Endothelial cell of umbilical vein (primary cell): ENCODE results near the gene DHCR7. TPM values are rescaled to one million over a fixed set of nuclear protein-coding genes. Genes with fewer than 3 reads are reported as not detected.

ENCODE experiments used
- BruUV-seq: library from RNA; stranded (reverse); fragments of 400-500 nt; replicated peaks from 2 replicates; lab custom pipeline; 2021; lab: Mats Ljungman, UMichigan
- CTCF ChIA-PET: fragments of 300-600, 350-600 bp; sonication (Branson Sonifier 250); formaldehyde crosslinking; loops from one replicate; lab custom pipeline; 2021; ENCODE audit warnings: antibody characterized with exemption, inconsistent platforms; lab: Charles Lee
- POLR2A ChIA-PET: fragments of 300-600, 350-600 bp; sonication (Branson Sonifier 250); formaldehyde crosslinking; loops from one replicate; lab custom pipeline; 2021; ENCODE audit warnings: antibody characterized with exemption, inconsistent platforms; lab: Charles Lee
- DNase-seq: peaks from one replicate; pipeline ENCODE4 v3.0.0-alpha.2; 2011; ENCODE audit warnings: low read depth, low spot score
- FAIRE-seq: peaks from 2 replicates; lab custom pipeline; 2011; peaks lifted over from hg19 to GRCh38; lab: Jason Lieb, UNC
- H2AFZ ChIP-seq: 2 replicates; pipeline ENCODE4 v1.6.0; 2012; ENCODE audit warnings: low read depth, low read length, control low read depth, inconsistent platforms
- H3K27ac ChIP-seq: 2 replicates; pipeline ENCODE4 v1.5.1; 2011; ENCODE audit warnings: low read depth, mild to moderate bottlenecking, control low read depth, low read length, moderate library complexity; ENCODE audit not compliant: insufficient read depth
- H3K27me3 ChIP-seq, 2 experiments: 2 replicates each; pipeline versions ENCODE4 v1.6.0 to v1.6.1; 2011; ENCODE audit warnings: low read length in 2 of 2, mixed read lengths in 1 of 2; ENCODE audit not compliant: control insufficient read depth in 2 of 2, insufficient read depth in 2 of 2
- H3K36me3 ChIP-seq, 2 experiments: 2 replicates in 1 of 2; 3 replicates in 1 of 2; pipeline ENCODE4 v1.5.1; 2011; ENCODE audit warnings: low read length in 2 of 2, mild to moderate bottlenecking in 1 of 2, moderate library complexity in 1 of 2; ENCODE audit not compliant: control insufficient read depth in 2 of 2, insufficient read depth in 2 of 2; ENCODE audit errors: extremely low read depth in 1 of 2
- H3K4me1 ChIP-seq: 3 replicates; pipeline ENCODE4 v1.5.1; 2011; ENCODE audit warnings: mild to moderate bottlenecking, low read length; ENCODE audit not compliant: control insufficient read depth, insufficient read depth; ENCODE audit errors: extremely low read depth
- H3K4me2 ChIP-seq: 2 replicates; pipeline ENCODE4 v1.6.1; 2011; ENCODE audit warnings: low read length, control low read depth, mixed read lengths; ENCODE audit not compliant: insufficient read depth
- H3K4me3 ChIP-seq, 3 experiments: fragments of 200-600 bp in 1 of 3; sonication (generic), shearing (Covaris generic) in 1 of 3; replicated peaks in 1 of 3; 2 replicates each; pipeline ENCODE4 v1.5.1; 2011 to 2016; ENCODE audit warnings: control low read depth in 3 of 3, low read length in 3 of 3, mild to moderate bottlenecking in 2 of 3, inconsistent platforms in 1 of 3, low read depth in 1 of 3, moderate library complexity in 1 of 3; ENCODE audit not compliant: insufficient read depth in 1 of 3
- H3K79me2 ChIP-seq: 2 replicates; pipeline ENCODE4 v1.6.0; 2012; ENCODE audit warnings: low read length, inconsistent platforms; ENCODE audit not compliant: control insufficient read depth, insufficient read depth
- H3K9ac ChIP-seq: replicated peaks from 2 replicates; pipeline ENCODE3; 2011; ENCODE audit warnings: low read length, control low read depth; ENCODE audit not compliant: insufficient read depth; ENCODE audit errors: extremely low read depth
- H3K9me1 ChIP-seq: replicated peaks from 3 replicates; pipeline ENCODE4 v1.6.0; 2011; ENCODE audit warnings: mild to moderate bottlenecking, low read length; ENCODE audit not compliant: control insufficient read depth, insufficient read depth; ENCODE audit errors: extremely low read depth
- H3K9me3 ChIP-seq: replicated peaks from 2 replicates; pipeline ENCODE4 v1.5.1; 2012; ENCODE audit warnings: low read length, inconsistent platforms; ENCODE audit not compliant: control insufficient read depth, insufficient read depth
- H4K20me1 ChIP-seq: replicated peaks from 2 replicates; pipeline ENCODE3; 2011; ENCODE audit warnings: mild to moderate bottlenecking, low read length; ENCODE audit not compliant: control insufficient read depth, insufficient read depth; ENCODE audit errors: extremely low read depth
- CTCF ChIP-seq, 2 donors: IDR thresholded peaks; 1 replicate in 1 of 2; 2 replicates in 1 of 2; pipeline ENCODE4 v1.5.1; 2011; ENCODE audit warnings: low read length in 2 of 2, mild to moderate bottlenecking in 2 of 2, moderate library complexity in 2 of 2, control low read depth in 1 of 2, inconsistent platforms in 1 of 2, low read depth in 1 of 2; ENCODE audit not compliant: insufficient read depth in 1 of 2; ENCODE audit errors: extremely low read depth in 1 of 2
- EZH2 ChIP-seq: IDR thresholded peaks from 2 replicates; pipeline ENCODE4 v1.6.1; 2012; ENCODE audit warnings: borderline replicate concordance, low read depth, mild to moderate bottlenecking, moderate library complexity, low read length, inconsistent platforms; ENCODE audit not compliant: severe bottlenecking
- FOS ChIP-seq: IDR thresholded peaks from 2 replicates; pipeline ENCODE4 v1.6.1; 2011; ENCODE audit warnings: mild to moderate bottlenecking, low read length, moderate library complexity, borderline replicate concordance; ENCODE audit not compliant: insufficient read depth
- GATA2 ChIP-seq: IDR thresholded peaks from 2 replicates; pipeline ENCODE4 v1.7.0; 2011; ENCODE audit warnings: low read depth, mild to moderate bottlenecking, moderate library complexity, mixed read lengths, low read length; ENCODE audit not compliant: insufficient read length, insufficient read depth
- JUN ChIP-seq: IDR thresholded peaks from 2 replicates; pipeline ENCODE4 v1.6.1; 2011; ENCODE audit warnings: borderline replicate concordance, low read depth; ENCODE audit not compliant: insufficient read length, insufficient read depth
- MAX ChIP-seq: IDR thresholded peaks from 2 replicates; pipeline ENCODE4 v1.6.1; 2011; ENCODE audit not compliant: insufficient read depth, insufficient read length
- MYC ChIP-seq: IDR thresholded peaks from one replicate; pipeline ENCODE4 v1.6.1; 2011; ENCODE audit warnings: mild to moderate bottlenecking, low read depth, low read length
- dilution Hi-C: fragments of 300-500 bp; cut with MboI; formaldehyde crosslinking; loops from one replicate; pipeline ENCODE4 v1.15.0; 2019; ENCODE audit warnings: low sequenced_read_pairs; ENCODE audit not compliant: extremely low pct_ligation_motif_present
- intact Hi-C: fragments of 100-400 bp; cut with micrococcal nuclease; formaldehyde crosslinking; loops from one replicate; pipeline ENCODE4 v1.10.0; 2022
- polyA plus RNA-seq, 4 experiments: library from polyadenylated mRNA; depleted of rRNA in 3 of 4; stranded (reverse) in 3 of 4; unstranded in 1 of 4; fragments of >200 nt; gene quantifications; 2 replicates each; pipeline versions ENCODE4 v1.2.1 to v1.2.3, GENCODE V29; 2011 to 2012; ENCODE audit warnings: missing spikeins in 1 of 4
- total RNA-seq: library from RNA; stranded (reverse); gene quantifications from 2 replicates; pipeline ENCODE4 v1.2.3, GENCODE V29; 2021

The DHCR7 gene
- total and polyA plus RNA-seq, 2 donors (not counting 3 experiments of a cell fraction or from before 2014, with no cell fraction given) = 171 to 175 TPM

- ChIA-PET POLR2A (no interaction called here), CTCF (interaction anchor here (2.6 kb wide), 1 partner anchor 120 kb away, joined by 6 read pairs; no protein-coding TSS in a partner anchor)
- no peak overlapping the region for H3K9ac ChIP-seq
- FAIRE-seq = no peak
- TF ChIP-seq CTCF (IDR thresholded peaks at IDR 0.05; ENCODE audit: extremely low read depth in 1 of 2, insufficient read depth in 1 of 2, low read depth in 1 of 2, low read length in 2 of 2) = no peak
- no peak for TF ChIP-seq EZH2
- no peak for TF ChIP-seq JUN
- no peak for TF ChIP-seq MAX
- no peak for TF ChIP-seq GATA2
- TF ChIP-seq MYC = no peak
- no peak for TF ChIP-seq FOS
- H3K9me3 ChIP-seq = no peaks in the 10 kb centered on the region
- H3K27me3 ChIP-seq = no peaks in the 10 kb centered on the region
- no peak for DNase-seq
- BruUV-seq = no TSS peak
- no peak overlapping the region for H3K4me3 ChIP-seq
- H3K36me3 ChIP-seq = peaks cover 13 to 42% of the 10 kb centered on the region in 2 experiments
- no peak overlapping the region for H3K4me2 ChIP-seq
- H2AFZ ChIP-seq = no peak overlapping the region
- no peak overlapping the region for H3K27ac ChIP-seq
- intact Hi-C loops (no loop called here), dilution Hi-C loops (no loop called here)
- H3K79me2 ChIP-seq = peaks cover 13% of the 10 kb centered on the region
- no peaks in the 10 kb centered on the region for H3K9me1 ChIP-seq
- H4K20me1 ChIP-seq = no peaks in the 10 kb centered on the region
- H3K4me1 ChIP-seq = peaks cover 13% of the 10 kb centered on the region
Measured at GRCh38 chr11:71442880-71443279, 5.3 kb downstream of the DHCR7 start.
